ENCODE data around the gene FGF11. TPM values are rescaled to one million over a fixed set of nuclear protein-coding genes. Genes with fewer than 3 reads are reported as not detected.

The FGF11 gene
- total and polyA plus RNA-seq, 2 of the 4 experiments (the other 2 are of a cell fraction), result 0.18 to 1.1 TPM

DNA sequence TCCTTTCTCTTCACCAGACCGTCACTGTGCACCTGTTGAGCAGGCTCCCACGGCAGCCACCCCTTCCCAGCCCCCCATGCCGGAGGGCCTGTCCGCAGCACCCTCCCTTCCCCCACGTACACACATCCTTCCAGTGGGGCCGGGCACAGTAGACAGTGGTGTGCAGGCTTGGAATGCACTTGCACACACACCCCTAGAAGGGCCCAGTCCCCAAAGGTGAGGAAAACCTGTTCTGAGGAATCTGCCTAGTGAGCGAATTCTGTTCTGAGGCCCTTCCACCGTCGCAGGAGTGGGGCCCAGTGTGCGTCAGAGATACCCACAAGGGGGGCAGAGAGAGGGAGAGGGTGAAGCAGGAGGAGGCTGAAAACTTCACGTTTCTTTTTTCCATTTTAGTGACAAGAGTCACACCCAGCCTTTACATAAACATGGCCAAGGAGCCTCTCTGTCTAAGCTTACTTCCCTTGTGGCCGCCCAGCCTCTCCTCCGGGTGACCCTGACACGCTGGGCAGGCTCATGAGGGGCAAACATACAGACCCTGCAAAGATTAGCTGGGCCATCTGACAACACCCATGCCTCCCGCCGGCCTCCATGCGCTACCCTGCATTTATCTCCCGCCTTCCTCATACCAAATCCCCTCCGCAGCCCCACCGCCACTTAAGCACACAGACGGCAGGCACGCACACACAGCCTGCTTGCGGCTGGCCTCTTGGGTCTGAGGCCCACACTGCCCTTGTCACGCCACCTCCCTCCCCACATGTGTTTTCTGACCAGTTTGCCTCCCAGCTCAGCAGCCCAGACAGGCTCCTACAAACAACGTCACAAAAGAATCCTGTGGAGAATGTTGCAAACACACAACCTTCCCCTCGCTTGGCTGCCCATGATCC lies 38.3 kb downstream of the FGF11 start (continued):
- TF ChIP-seq, protein P1, sequence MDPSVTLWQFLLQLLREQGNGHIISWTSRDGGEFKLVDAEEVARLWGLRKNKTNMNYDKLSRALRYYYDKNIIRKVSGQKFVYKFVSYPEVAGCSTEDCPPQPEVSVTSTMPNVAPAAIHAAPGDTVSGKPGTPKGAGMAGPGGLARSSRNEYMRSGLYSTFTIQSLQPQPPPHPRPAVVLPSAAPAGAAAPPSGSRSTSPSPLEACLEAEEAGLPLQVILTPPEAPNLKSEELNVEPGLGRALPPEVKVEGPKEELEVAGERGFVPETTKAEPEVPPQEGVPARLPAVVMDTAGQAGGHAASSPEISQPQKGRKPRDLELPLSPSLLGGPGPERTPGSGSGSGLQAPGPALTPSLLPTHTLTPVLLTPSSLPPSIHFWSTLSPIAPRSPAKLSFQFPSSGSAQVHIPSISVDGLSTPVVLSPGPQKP (IDR thresholded peaks at IDR 0.05; ENCODE audit: borderline replicate concordance, low read depth, low read length), result no peak
- TF ChIP-seq MAFK (IDR thresholded peaks at IDR 0.05; ENCODE audit: low read depth, low read length), result peak; percentile 62; the same call in 1 of the 2 replicates
